Putamen (tissue), 1 donor: ENCODE measurements around the gene CD86.
"Not testable (repeated sequence)": the region's sequence is repeated elsewhere in the genome, so short reads cannot be mapped to it uniquely, and the experiment has no call there.

Source experiments
- DNase-seq: peaks from one replicate; pipeline ENCODE4 v3.0.0-alpha.2; 2016; ENCODE audit warnings: low spot score

Gene CD86

DNA sequence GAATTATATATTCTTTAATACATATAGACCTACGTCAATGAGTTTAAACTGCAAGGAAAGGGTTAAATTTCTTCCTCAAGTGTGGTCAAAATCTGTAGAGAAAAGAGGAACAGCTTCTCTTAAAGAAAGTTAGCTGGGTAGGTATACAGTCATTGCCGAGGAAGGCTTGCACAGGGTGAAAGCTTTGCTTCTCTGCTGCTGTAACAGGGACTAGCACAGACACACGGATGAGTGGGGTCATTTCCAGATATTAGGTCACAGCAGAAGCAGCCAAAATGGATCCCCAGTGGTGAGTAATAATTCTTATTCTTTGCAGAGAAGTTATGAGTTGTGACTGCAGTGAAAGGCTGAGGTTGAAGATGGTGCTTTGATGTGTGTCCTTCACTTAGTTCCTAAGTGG is at the start of gene CD86:
CD86 (plus strand) TSS at position 148 of the 400 bp plus-strand sequence; CDS start at position 276, 128 bp downstream.
- DNase-seq: no peak

DNA sequence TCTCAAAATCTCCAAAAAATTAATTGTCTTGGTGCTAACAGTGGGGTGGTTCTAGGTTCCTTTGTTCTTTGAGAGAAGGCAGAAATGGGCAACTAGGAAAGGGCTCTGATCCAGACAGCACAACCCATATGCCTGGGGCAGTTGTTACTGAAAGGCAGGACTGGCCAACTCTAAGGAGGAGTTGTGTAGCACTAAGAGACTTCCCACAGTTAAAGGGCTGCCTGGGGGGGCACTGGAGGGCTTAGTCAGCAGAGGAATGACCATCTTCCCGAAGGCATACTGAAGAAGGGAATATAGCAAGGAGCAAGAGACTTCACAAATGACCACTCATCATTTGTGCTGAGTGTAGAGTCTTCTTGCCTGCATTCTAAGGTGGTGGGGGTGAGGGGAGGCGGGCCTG is 48.9 kb upstream of the CD86 start:
- DNase-seq: no peak

- no peak for DNase-seq
Observed at GRCh38 chr3:122008166-122008565, 47.0 kb upstream of the CD86 start.

DNA sequence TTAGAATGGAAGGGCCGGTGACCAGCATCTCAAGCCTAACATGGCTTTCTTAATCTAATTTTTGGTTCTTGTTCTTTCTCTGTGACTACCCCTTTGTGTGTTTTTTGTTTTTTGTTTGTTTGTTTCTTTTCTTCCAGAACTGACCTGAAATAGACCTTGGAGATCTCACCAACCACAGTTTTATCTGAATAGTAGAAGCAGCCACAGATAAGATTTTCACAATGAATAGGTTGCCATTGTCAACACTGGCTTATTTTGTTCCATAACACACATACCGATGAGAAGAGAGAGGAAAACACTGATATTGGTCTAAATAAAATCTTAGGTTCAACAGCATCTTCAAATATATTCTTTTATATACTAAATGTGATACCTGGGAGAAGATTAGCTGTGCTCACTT is 44.7 kb upstream of the CD86 start:
- no peak for DNase-seq

DNA sequence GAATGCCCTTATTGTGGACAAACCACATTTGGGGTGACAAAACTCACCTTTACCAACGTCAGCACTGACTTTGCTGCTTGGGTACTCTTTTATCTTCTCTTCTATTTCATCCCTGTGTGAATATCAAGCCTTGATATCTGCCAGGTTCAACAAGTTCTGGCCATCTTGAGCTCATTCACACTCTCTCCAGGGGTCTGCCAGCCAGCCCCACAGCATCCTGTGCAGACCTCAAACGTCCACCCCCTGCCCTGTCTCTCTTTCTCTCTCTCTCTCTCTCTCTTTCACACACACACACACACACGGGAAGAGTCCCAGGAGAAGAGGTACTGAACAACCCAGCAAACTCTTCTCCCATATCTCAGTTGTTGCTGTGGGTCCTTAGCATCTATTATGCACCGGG is 43.8 kb upstream of the CD86 start:
- DNase-seq: no peak

DNA sequence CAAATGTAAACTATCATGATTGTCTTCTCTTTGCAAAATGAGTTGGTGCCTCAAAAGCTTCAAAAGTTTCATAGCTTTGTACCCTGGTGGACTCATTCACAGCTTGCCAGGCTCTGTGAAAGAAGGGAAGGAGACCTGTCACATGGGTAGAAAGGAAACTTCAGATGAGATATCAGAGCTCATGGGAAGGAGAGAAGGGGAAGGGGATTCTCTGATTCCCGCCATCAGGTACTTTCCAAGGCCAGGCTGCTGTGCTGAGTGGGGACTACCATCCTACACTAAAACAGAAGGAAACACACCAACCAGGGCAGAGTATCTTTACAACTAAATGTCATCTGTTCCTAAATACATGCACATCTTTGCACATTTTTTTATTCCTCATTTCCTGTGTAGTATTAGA is 42.3 kb upstream of the CD86 start:
- no peak for DNase-seq

DNA sequence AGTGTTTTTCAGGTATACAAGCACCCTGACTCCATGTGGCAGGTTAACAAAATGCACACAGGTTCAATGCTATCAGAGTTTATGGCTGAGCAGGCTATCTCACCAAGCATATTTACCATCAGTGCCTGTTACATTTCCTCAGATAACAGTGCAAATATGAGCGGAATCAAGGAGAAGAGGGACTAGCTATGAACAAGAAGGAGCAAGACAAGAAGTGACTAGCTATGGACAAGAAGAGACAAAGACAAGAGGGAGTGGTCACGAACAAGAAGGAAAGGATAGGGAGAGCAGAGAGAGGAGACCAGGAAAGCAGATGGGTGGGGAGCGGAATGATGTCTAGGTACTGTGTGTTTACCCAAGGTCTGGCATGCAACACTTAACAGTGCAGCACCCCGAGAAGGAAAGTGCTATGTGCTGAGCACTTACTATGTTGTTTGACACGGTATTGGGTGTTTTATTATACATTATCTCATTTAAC is 41.7 kb upstream of the CD86 start:
- DNase-seq: no peak

GRCh38 chr3:122014741-122015140 is 40.4 kb upstream of the CD86 start:
- no peak for DNase-seq

- DNase-seq: no peak
Observed at GRCh38 chr3:122019493-122019892, 35.7 kb upstream of the CD86 start.

GRCh38 chr3:122021037-122021436 is 34.1 kb upstream of the CD86 start:
- no peak for DNase-seq

- no peak for DNase-seq
Observed at GRCh38 chr3:122021811-122022401, 33.3 kb upstream of the CD86 start, which contains the start of gene ILDR1. Gene ILDR1 (minus strand): TSS chr3:122022247. CDS start chr3:122022077, 170 bp downstream.

GRCh38 chr3:122023335-122023910 is 31.7 kb upstream of the CD86 start:
- no peak for DNase-seq

DNA sequence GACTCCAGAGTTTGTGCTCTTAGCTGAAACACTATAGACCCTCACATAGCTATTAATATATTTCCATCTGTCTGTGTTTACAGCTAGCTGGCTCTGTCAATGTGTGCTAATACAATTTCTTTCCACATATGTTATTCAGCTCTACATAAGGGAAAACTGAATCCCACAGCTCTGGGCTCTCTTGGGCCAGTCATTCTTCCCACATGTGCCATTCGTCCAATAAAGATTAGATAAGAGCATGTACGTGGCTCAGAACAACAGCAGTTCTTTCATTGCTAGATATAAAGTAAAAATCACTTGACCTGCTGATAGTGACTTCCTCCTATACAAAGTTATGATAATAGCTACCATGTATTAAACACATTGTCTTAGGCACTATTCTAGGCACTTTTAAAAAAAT is 30.4 kb upstream of the CD86 start:
- DNase-seq: no peak

DNA sequence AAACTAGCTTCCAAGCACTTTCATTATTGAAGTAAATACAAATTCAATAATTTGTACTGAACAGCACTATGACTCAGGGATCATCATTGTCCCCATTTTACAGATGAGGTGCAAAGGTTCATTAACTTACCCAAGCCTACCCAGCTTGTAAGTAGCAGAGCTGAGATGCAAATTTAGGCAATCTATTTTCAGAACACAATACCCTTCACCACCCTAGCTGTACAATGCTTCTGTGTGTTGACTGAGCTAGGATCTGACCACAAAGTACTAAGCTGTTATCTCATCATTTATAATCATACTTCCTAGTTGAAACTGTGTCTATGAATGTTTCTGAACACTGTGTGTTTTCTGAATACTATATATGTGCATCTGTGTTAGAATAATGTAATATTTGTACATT is 29.9 kb upstream of the CD86 start:
- DNase-seq: no peak

DNA sequence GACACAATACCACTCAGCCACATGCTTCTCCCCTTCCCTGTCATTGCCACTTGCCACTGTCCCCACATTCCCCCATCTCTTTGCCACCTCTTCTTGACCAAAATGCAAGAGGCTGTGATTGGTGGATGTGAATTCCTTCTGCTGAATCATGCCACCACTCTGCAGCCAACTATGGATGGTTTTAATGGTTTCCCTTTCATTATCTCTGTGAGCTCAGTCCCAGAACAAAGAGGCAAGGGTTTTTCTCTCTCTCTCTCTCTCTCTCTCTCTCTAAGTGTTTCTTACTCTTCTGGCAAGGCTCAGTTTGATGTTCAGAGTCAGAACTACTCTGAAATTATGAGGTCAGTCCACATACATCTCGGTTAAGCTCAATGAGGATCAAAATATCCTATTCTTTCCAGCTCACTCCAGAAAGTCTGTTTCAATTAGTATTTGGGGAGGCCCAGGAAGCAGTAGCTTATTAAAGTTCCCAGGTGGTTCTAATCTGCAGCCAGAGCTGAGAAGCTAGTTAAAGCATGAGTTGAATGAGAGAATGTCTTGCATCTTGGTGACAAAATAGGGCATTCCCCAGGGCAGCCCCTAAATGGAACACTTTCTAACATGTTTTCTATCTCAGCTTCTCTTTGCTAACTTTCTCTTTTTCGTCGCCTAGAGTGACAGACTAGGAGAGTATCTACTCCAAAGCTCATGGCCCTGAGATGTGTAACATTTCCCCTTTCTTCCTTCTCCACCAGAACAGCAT is 24.6 kb upstream of the CD86 start:
- no peak for DNase-seq

DNA sequence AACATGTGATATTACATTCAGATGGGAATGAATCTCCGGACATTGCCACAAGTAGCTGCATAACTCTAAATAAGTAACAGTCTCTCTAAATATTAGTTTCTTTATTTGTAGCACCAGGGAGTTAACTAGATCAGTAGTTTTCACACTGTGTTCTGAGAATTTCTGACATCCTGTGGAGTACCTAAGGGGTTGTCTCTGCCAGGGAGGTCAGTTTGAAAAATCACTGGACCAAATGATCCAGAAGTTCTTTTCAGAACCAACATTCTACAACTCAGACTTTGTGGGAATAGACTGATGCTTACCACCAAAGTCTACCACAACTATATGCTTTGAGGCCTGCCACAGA is 24.1 kb upstream of the CD86 start:
- DNase-seq: no peak

GRCh38 chr3:122032531-122032930 is 22.6 kb upstream of the CD86 start:
- DNase-seq: no peak

DNA sequence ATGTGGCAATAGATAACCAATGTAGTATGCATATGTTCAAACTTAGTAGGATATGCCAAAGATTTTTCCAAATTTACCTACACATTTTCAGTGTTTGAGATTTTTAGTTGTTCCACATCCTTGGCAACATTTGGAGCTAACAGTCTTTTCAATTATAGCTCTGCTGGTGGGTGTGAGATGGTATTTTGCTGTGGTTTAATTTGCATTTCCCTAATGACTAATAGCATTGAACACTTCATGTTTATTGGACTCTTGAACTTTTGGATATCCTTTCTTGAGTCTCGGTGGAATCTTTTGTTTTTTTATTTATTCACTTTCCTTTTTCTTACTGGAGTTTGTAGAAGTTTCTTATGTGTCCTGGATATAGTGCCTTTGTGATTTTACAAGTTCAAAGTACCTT is 22.1 kb upstream of the CD86 start:
- DNase-seq: no peak

- not testable (repeated sequence) for DNase-seq
Observed at GRCh38 chr3:122047296-122047695, 7.9 kb upstream of the CD86 start.

DNA sequence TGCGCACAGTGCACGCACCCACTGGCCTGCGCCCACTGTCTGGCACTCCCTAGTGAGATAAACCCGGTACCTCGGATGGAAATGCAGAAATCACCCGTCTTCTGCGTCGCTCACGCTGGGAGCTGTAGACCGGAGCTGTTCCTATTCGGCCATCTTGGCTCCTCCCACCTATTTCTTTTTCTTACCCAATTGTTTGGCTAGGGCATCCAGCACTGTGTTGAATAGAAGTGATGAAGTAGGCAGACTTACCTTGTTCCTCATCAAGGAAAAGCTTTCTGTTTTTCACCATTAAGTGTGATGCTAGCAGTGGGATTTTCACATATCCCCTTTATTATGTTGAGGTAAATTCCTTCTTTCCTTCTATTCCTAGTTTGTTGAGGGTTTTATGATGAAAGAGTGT is 7.4 kb upstream of the CD86 start:
- DNase-seq: not testable (repeated sequence)

DNA sequence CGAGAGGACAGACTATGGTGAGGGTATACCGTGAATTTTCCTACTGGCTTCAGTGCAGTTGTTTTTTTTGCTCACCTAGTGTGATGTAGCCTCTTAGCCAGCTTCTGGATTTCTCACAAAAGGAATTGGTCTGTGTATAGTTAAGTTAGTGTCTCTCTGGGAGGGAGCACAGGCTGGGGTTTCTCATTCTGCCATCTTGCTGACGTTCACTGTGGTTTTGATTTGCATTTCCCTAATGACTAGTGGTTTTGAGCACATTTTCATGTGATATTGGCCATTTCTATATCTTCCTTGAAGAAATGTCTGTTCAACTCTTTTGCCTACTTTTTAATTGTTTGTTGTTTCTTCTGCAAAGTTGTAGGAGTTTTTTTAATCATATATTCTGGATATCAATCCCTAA is 2.2 kb upstream of the CD86 start:
- no peak for DNase-seq

GRCh38 chr3:122057671-122058070 is 2.5 kb downstream of the CD86 start:
- no peak for DNase-seq

GRCh38 chr3:122058294-122058693 is 3.1 kb downstream of the CD86 start:
- DNase-seq: no peak
